Heart right ventricle (tissue), 16 donors: ENCODE measurements around the gene ATP6V0E1. TPM values are rescaled to one million over a fixed set of nuclear protein-coding genes. Genes with fewer than 3 reads are reported as not detected.

ENCODE experiments used
- ATAC-seq, 8 donors: fragments of 200-7000 bp; cut with Tn5 transposase; one replicate each; pipeline ENCODE4 v1.9.1; 2020; ENCODE audit warnings: mild to moderate bottlenecking in 8 of 8, moderate library complexity in 8 of 8, moderate number of reproducible peaks in 1 of 8
- DNase-seq, 2 donors: peaks; one replicate each; pipeline ENCODE4 v3.0.0-alpha.2; 2020
- H3K27ac ChIP-seq, 10 donors: fragments of 200-600 bp; sonication (generic) in 2 of 10; one replicate each; pipeline versions ENCODE4 v1.5.0 to v1.8.0; 2020 to 2022; ENCODE audit warnings: mild to moderate bottlenecking in 3 of 10
- H3K27me3 ChIP-seq, 7 donors: fragments of 200-600 bp; one replicate each; pipeline ENCODE4 v1.8.0; 2021 to 2022; ENCODE audit warnings: mild to moderate bottlenecking in 2 of 7
- H3K36me3 ChIP-seq, 9 donors: fragments of 200-600 bp; sonication (generic) in 1 of 9; one replicate each; pipeline versions ENCODE4 v1.5.0 to v1.8.0; 2020 to 2022; ENCODE audit warnings: mild to moderate bottlenecking in 2 of 9
- H3K4me1 ChIP-seq, 9 donors: fragments of 200-600 bp; sonication (generic) in 1 of 9; one replicate each; pipeline versions ENCODE4 v1.5.0 to v1.8.0; 2020 to 2022; ENCODE audit warnings: mild to moderate bottlenecking in 4 of 9
- H3K4me3 ChIP-seq, 10 donors: fragments of 200-600 bp; sonication (generic) in 2 of 10; one replicate each; pipeline versions ENCODE4 v1.5.0 to v1.8.0; 2020 to 2022; ENCODE audit warnings: mild to moderate bottlenecking in 7 of 10, moderate library complexity in 2 of 10
- H3K9me3 ChIP-seq, 11 donors: fragments of 200-600 bp in 10 of 11; sonication (generic) in 2 of 11; one replicate each; pipeline versions ENCODE4 v1.5.0 to v1.8.0; 2013 to 2022; ENCODE audit warnings: mild to moderate bottlenecking in 2 of 11, control low read depth in 1 of 11, moderate library complexity in 1 of 11
- WGBS, 2 donors: extraction: QIAGEN DNeasy Blood & Tissue Kit; methylation state at CpG; one replicate each; pipeline ENCODE4 v1.1.7; 2013; ENCODE audit warnings: inconsistent platforms in 1 of 2; 5-methylcytosine and 5-hydroxymethylcytosine counted together
- intact Hi-C, 10 donors: fragments of 100-400 bp; cut with DNase I; formaldehyde crosslinking; loops; one replicate each; pipeline versions ENCODE4 v1.11.1 to v1.14.2; 2022
- polyA plus RNA-seq, 2 donors: library from polyadenylated mRNA; stranded (reverse); fragments of 200-250 nt; gene quantifications; one replicate each; pipeline ENCODE4 v1.2.3, GENCODE V29; 2013
- total RNA-seq, 10 donors: library from RNA; stranded (reverse); fragmentation: NEBNext Ultra II Directional in 3 of 10; extraction: Animal tissue kit (Norgen Biotek cat#: 25700) in 3 of 10; gene quantifications; one replicate each; pipeline versions ENCODE4 v1.2.1 to v1.2.4, GENCODE V29; 2021 to 2023
- TF ChIP-seq, protein P1 (sequence below), 9 donors: fragments of 200-600 bp; sonication (generic) in 2 of 9; IDR thresholded peaks; one replicate each; pipeline versions ENCODE4 v1.5.0 to v1.8.0; 2021 to 2022; ENCODE audit warnings: antibody characterized with exemption in 9 of 9, mild to moderate bottlenecking in 5 of 9, moderate library complexity in 1 of 9
- donor health status: Arrhythmogenic right ventricular cardiomyopathy.
- donor health status: ischemic (EF 13 %, LVEDD 7.1; RV severe dilation, severe dysfunction).
- donor health status: healthy with polysubstance abuse.
- donor health status: DM: no; HTN: yes; CAD: no.
- donor health status: DM: no; HTN: no; CAD: no.
- donor health status: ischemic (EF 25% LVEDD 6.9; RV normal size, moderate dysfunction).
- donor health status: ischemic (EF 25% LVEDD 5.7; RV mildly dilated, moderate dysfunction).
- donor health status: healthy.
- donor health status: DM: yes; HTN: yes; CAD: no.
- donor health status: Ischemic cardiomyopathy.
- donor health status: ischemic (EF 35%, LVEDD 5.7; RV mildly dilated, moderate dysfunction).
- donor health status: nonischemic (EF 11% LVEDD 7.7; RV severe dilation, severe dysfunction).
- donor health status: DM: yes; HTN: yes; CAD: no.
- donor health status: PGD.
- donor health status: ischemic (EF 29% LVEDD 5.4; RV normal size, mild dysfunction).
- donor health status: nonischemic (EF 23%, LVEDD 6.1; RV moderate dilation, normal function).

Gene ATP6V0E1
- total and polyA plus RNA-seq, 12 donors = 134 to 271 (median 194) TPM

DNA sequence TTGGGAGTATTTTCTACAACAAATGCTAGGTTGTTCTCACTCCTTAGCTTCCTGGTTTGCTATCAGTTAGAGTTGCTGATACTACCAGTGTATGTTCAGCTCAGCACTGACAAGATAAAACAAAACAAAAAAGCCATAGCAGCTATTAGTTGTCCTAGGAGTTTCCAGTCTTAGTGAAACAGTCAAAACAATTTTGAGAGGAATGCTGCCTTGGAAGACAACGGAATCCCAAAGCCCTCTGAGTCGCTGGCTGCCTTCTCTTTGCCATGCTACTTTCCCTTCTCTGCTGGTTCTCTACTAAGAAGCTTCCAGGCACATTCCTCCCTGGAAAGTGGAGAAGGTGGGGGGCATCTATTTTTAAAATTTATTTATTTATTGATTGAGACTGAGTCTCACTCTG is 67.2 kb downstream of the ATP6V0E1 start:
- 53 to 67% methylated on average over 2 of the region's 2 CpGs for WGBS, 2 donors
- ATAC-seq (no peak), DNase-seq (no peak)
- H3K27me3 ChIP-seq = peaks cover 0 to 8% (median 0%) of the 10 kb centered on the region in 7 donors
- H3K27ac ChIP-seq = no peak overlapping the region
- H3K36me3 ChIP-seq = no peaks in the 10 kb centered on the region
- no peaks in the 10 kb centered on the region for H3K9me3 ChIP-seq
- H3K4me1 ChIP-seq = peaks cover 0 to 15% (median 4%) of the 10 kb centered on the region in 9 donors
- no peak overlapping the region for H3K4me3 ChIP-seq
- intact Hi-C loops = loop anchor here in 3 of 10 donors (10.0 kb wide), 1 partner anchor 66 kb away; the partner anchor contains the start of gene ATP6V0E1 (in 3 of the 3)
- TF ChIP-seq, protein P1, sequence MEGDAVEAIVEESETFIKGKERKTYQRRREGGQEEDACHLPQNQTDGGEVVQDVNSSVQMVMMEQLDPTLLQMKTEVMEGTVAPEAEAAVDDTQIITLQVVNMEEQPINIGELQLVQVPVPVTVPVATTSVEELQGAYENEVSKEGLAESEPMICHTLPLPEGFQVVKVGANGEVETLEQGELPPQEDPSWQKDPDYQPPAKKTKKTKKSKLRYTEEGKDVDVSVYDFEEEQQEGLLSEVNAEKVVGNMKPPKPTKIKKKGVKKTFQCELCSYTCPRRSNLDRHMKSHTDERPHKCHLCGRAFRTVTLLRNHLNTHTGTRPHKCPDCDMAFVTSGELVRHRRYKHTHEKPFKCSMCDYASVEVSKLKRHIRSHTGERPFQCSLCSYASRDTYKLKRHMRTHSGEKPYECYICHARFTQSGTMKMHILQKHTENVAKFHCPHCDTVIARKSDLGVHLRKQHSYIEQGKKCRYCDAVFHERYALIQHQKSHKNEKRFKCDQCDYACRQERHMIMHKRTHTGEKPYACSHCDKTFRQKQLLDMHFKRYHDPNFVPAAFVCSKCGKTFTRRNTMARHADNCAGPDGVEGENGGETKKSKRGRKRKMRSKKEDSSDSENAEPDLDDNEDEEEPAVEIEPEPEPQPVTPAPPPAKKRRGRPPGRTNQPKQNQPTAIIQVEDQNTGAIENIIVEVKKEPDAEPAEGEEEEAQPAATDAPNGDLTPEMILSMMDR (IDR thresholded peaks at IDR 0.05) = no peak

DNA sequence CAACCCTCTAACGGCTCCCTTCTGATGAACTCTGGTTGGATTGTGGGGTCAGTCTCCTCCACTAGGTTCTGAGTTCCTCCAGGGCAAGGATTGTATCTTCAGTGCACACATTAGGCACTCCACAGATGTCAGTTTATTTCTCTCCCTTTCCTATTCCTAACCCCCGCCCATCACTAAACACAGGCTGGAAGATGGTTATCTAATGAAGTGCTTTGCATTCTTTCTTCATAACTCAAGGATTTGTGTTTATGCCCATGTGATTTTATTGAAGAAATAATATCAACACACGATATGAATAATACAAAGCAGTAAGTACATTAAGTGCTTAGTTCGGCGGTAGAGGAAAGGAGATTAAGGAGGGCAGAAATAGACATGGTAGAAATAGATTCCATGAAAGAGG is 68.2 kb downstream of the ATP6V0E1 start:
- H3K27me3 ChIP-seq = peaks cover 0 to 8% (median 0%) of the 10 kb centered on the region in 7 donors
- no peak overlapping the region for H3K27ac ChIP-seq
- H3K4me1 ChIP-seq = peaks cover 0 to 15% (median 4%) of the 10 kb centered on the region in 9 donors
- ATAC-seq = no peak
- no peaks in the 10 kb centered on the region for H3K36me3 ChIP-seq
- 74 to 76% methylated on average over 5 of the region's 5 CpGs for WGBS, 2 donors
- H3K9me3 ChIP-seq = no peaks in the 10 kb centered on the region
- DNase-seq = no peak
- intact Hi-C loops = loop anchor here in 3 of 10 donors (10.0 kb wide), 1 partner anchor 67 kb away; the partner anchor contains the start of gene ATP6V0E1 (in 3 of the 3)
- H3K4me3 ChIP-seq = no peak overlapping the region
- TF ChIP-seq, protein P1 (IDR thresholded peaks at IDR 0.05) = no peak

DNA sequence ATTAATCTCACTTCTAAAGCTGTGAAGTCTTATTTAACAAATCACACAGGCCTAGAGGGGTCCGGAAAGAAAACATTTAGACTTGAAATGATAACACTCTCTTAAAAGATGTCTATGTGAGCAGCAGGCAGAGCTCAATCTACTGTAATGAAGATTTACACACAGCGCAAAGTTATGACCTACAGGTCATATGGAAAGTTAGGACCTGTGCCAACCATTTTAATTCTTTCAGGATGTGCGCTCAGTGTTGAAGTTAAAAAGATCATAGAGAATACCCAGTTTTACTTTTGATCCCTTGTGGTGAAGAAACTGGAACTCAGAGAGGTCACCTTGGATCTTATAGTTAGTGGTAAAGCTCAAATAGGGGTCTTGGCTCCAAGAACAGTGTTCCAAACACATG is 69.5 kb downstream of the ATP6V0E1 start:
- intact Hi-C loops = loop anchor here in 3 of 10 donors (10.0 kb wide), 1 partner anchor 68 kb away; the partner anchor contains the start of gene ATP6V0E1 (in 3 of the 3)
- H3K4me3 ChIP-seq = no peak overlapping the region
- H3K36me3 ChIP-seq = no peaks in the 10 kb centered on the region
- DNase-seq (no peak), ATAC-seq (no peak)
- H3K27ac ChIP-seq = no peak overlapping the region
- peaks cover 0 to 20% (median 10%) of the 10 kb centered on the region in 9 donors for H3K4me1 ChIP-seq
- WGBS, 2 donors = 70 to 77% methylated on average over 3 of the region's 3 CpGs
- peaks cover 0 to 8% (median 0%) of the 10 kb centered on the region in 7 donors for H3K27me3 ChIP-seq
- TF ChIP-seq, protein P1 (IDR thresholded peaks at IDR 0.05) = no peak
- no peaks in the 10 kb centered on the region for H3K9me3 ChIP-seq

DNA sequence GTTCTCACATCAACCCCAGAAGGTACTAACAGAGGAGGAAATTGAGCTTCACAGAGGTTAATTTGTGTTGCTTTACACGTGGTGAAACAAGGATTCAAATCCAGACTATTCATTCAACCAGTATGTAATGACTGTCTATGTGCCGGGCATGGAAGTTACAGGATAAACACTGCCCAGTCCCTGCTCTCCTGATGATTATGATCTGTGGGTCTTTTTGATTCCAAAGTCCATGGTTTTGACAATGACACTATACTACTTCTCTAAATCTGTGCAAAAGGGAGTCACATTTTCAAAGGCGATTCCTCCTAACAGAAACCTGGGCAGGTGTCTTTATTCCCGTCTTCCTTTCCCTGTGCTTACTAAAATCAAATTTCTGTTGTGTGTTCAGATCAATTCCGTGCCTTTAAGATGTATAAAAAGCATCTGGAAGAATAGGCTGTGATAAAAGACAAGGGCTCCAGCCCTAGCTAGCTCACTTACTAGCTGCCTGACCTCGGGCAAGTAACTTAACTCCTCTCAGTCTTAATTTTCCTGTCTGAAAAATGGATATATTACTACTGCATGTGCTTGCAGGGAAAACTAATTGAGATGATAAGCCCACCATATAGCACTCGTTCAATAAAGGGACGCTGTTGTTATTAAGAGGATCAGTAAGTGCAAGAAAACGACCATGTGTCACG is 71.6 kb downstream of the ATP6V0E1 start:
- intact Hi-C loops = loop anchor here in 7 of 10 donors (2.0 to 10.0 kb wide), 5 partner anchors 38 to 73 kb away; partner anchors contain the start of gene ATP6V0E1 (in 5 of the 7)
- 30% methylated on average over 10 of the region's 10 CpGs for WGBS, 2 donors

More for the DNA sequence above, 71.6 kb downstream of the ATP6V0E1 start:
- Histone ChIP-seq H3K27ac (peak overlapping the region in 4 of 10 donors; percentile 39 to 99 (median 96)), H3K4me1 (peaks cover 0 to 36% (median 27%) of the 10 kb centered on the region in 9 donors), H3K36me3 (peaks cover 0 to under 1% (median 0%) of the 10 kb centered on the region in 9 donors), H3K9me3 (no peaks in the 10 kb centered on the region), H3K4me3 (peak overlapping the region in 9 of 10 donors; percentile 85 to 100 (median 100)), H3K27me3 (peaks cover 0 to 8% (median 0%) of the 10 kb centered on the region in 7 donors)
- TF ChIP-seq, protein P1 (IDR thresholded peaks at IDR 0.05) = no peak
- DNase-seq (no peak), ATAC-seq (no peak)
